ENCODE results near the gene IL22RA1.

The IL22RA1 gene

GRCh38 chr1:24168245-24168644 lies 25.3 kb upstream of the IL22RA1 start:
- no peak for DNase-seq (ENCODE audit: low read depth in 3 of 3, low spot score in 1 of 3)

DNA sequence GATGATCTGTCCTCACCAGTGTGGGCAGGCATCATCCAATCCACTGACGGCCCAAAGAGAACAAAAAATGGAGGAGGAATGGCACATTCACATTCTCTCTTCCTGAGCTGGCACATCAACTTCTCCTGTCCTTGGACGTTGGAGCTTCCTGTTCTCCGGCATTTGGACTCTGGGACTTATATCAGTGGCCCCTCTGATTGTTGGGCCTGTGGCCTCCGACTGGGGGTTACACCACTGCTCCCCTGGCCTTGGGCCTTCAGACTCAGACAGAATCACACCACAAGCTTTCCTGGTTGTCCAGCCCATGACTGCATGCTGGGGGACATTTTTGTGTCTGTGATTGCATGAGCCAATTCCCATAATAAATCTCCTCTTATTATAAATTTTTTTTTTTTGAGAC lies 24.1 kb upstream of the IL22RA1 start:
- DNase-seq (ENCODE audit: low read depth in 3 of 3, low spot score in 1 of 3): no peak

- DNase-seq (ENCODE audit: low read depth in 3 of 3, low spot score in 1 of 3): no peak
These were observed 22.6 kb upstream of the IL22RA1 start for GRCh38 chr1:24165500-24165899.

DNA sequence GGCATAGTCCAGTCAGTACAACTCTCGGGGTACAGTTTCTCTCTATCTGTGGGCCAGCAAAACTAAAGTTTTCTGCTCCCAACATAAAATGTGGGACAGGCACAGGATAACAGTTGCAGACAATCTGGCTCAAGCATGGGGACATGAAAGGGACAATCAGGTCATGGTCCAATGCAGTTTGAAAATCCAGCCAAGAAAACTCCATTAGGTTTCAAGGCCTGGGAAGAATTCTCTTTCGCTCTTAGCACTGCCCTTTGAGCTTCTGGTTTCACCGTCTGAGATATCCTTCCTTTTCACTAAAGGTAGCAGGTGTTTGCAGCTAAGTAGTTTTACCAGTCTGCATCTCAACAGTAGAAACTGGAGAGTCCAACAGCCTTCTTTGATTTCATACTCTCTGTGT lies 21.1 kb upstream of the IL22RA1 start:
- no peak for DNase-seq (ENCODE audit: low read depth in 3 of 3, low spot score in 1 of 3)

DNA sequence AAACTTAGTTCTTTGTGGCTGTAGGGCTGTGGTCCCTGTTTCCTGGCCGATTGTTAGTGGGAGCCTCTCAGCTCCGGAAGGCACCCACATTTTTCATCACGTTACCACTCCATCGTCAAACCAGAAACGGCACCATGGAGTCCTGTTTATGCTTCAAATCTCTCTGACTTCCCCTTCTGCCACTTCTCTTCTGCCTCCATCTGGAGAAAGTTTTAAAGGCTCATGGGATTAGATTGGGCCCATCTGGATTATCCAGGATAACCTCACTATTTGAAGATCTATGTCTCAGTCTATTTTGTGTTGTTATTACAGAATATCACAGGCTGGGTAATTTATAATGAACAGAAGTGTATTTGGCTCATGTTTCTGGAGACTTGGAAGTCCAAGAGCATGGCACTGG lies 19.3 kb upstream of the IL22RA1 start:
- DNase-seq (ENCODE audit: low read depth in 3 of 3, low spot score in 1 of 3): no peak

- DNase-seq (ENCODE audit: low read depth in 3 of 3, low spot score in 1 of 3): no peak
These were observed 18.3 kb upstream of the IL22RA1 start for GRCh38 chr1:24161270-24161669.

DNA sequence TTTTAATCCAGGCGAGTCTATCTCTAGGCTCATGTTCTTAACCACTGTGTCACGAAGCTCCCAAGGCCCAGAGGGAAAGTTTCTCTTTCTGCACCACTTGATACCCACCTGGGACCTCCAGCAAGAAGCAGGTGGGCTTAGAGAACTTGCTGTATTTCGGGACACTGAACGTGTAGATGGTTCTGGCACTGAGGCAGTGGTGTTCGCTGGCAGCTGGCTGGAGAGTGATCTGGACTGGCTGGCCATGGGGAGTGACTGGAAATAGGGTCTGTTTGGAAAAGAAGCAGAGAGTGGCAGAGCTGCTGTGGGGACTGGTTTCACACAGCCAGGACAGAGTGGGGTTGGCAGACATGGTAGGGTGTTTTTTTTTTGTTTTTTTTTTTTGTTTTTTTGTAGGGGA lies 16.4 kb upstream of the IL22RA1 start:
- DNase-seq (ENCODE audit: low read depth in 3 of 3, low spot score in 1 of 3): no peak

- DNase-seq (ENCODE audit: low read depth in 3 of 3, low spot score in 1 of 3): no peak
These were observed 15.1 kb upstream of the IL22RA1 start for GRCh38 chr1:24157918-24158481.

GRCh38 chr1:24156542-24157260 lies 13.8 kb upstream of the IL22RA1 start:
- DNase-seq (ENCODE audit: low read depth in 3 of 3, low spot score in 1 of 3): no peak

DNA sequence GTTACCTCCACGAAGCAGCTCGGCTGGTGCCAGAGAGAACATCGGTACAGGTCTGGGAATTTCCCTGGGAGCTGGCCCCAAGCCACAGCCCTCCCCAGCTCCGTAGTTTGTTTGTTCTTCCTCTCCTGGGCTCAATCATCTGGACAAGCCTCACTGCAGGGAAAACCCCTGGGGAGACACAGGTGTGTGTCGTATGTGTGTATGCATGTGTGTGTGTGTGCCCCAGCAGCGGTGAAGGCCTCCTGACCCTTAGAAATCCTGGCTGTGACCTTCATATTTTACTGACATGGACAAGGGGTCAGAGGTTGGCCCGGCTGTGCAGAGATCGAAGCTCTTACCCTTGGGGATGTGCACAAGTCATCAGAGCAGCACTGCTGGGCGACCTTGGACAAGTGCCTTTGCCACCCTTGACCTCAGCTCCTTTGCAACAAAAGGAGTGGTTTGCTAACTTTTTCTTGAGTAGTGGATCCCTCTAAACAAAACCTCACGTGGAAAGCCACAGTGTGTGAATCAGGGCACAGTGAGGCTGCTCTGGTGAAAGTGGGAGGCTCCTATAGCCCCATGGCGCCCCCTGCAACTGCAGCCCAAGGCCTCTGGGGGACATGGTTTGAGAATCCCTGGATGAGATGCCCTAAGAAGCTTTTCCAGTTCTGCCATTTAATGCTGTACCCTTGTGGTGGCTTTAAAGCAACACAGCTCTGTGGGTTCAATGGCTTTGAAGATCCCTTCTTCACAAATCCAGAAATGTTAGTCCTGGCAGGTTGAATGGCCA lies 12.3 kb upstream of the IL22RA1 start:
- no peak for DNase-seq (ENCODE audit: low read depth in 3 of 3, low spot score in 1 of 3)

GRCh38 chr1:24154215-24154614 lies 11.3 kb upstream of the IL22RA1 start:
- DNase-seq (ENCODE audit: low read depth in 3 of 3, low spot score in 1 of 3): no peak

DNA sequence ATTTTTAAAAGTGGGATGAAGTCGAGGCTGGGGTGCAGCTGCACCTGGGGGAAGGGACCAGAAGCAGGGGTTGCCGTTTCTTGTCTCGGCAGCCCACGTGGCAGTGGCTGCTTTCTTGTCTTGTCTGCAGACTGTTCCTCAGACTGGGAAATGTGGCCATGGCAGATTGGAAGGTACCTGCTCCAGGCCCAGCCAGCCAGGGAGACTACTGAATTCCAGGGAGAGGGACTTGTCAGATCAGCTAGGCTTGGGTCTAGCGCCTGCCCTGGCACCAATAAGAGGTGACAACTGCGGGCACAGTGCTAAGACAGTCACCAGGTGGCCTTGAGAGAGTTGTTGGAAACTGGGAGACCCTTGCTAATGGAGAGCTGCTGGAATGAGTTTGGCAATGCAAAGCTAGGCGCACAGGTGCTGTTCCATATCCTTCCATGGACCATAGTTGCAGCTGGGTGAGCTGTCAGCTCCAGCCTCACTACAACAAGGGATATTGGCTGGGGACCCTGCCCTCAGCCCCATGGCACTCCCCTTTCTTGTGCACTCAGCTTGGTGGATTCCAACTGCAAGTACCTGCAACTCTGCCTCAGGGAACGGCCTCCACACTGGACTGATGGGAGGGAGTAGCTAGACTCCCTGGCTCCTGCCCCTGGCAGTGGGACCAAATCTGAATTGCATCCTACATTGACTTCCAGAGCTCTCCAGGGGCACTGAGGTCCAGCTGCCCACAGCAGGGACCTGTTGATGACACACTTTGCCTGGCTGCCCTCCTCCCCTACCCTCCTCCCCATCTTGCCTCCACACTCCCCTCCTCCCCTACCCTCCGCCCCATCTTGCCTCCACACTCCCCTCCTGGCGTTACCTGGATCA lies 9.9 kb upstream of the IL22RA1 start:
- no peak for DNase-seq (ENCODE audit: low read depth in 3 of 3, low spot score in 1 of 3)

- DNase-seq (ENCODE audit: low read depth in 3 of 3, low spot score in 1 of 3): no peak
These were observed 8.2 kb upstream of the IL22RA1 start for GRCh38 chr1:24151175-24151533.

DNA sequence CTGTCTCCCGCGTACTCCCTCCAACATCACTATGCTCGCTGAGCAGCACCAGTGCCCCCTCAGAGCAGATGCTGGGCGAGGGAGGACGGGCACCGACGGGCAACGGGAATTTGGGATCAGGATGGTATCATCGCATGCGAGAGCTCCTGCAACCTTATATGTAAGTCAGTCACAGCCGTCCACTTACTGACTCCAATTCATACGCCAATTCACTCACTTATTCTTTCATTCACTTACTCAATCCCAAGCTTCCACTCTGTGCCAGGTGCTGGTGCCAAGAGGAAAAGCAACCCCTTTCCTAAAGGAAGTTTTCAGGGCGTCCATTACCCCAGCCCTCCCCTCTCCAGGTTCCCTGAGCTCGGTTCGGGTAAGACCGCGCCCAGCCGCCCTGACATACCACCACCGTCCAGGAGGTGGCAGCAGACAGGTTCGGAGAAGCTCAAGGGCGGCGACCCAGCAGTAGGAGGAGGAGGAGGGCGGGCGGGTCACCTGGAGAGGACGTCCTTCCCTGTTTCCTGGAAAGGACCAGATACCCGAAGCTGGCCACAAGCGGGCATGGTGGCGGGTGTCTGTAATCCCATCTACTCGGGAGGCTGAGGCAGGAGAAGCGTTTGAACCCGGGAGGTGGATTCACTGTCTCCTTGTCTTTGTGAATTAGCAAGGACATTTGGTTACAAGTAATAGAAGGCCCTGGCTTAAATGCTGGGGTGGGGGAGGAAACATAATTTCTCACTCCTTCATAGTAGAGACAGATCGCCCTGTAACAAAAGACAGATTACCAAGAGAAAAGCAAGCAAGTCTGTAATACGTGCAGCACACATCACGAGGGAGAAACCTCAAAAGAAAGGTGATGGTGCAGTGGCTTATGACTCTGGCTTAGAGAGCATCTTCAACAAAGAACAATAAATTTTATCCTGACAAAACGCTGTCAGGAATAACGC lies 7.6 kb upstream of the IL22RA1 start:
- DNase-seq (ENCODE audit: low read depth in 3 of 3, low spot score in 1 of 3): peak; percentile 63 to 91 (median 76)

GRCh38 chr1:24149866-24150233 lies 6.9 kb upstream of the IL22RA1 start:
- peak in 1 of 3 donors; percentile 26 for DNase-seq (ENCODE audit: low read depth in 3 of 3, low spot score in 1 of 3)

DNA sequence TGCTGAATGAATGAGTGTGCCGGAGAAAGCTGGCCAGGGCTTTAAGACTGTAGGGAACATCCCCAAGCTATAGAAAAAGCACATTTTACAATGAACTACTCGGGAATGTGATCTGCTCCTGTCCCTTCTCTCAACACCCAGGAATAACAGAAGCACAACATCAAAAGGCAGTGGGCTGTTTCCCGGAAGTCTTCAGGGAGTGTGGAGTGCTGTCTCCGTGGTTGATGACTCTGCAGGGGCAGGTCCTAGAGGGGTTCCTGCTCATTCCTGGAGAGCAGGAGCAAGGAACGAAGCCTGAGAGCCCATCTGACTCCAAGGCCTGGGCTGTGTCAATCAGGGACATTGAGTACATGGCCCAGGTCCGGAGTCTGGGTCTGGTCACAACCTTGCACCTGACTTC lies 4.9 kb upstream of the IL22RA1 start:
- no peak for DNase-seq (ENCODE audit: low read depth in 3 of 3, low spot score in 1 of 3)

- DNase-seq (ENCODE audit: low read depth in 3 of 3, low spot score in 1 of 3): no peak
These were observed 4.3 kb upstream of the IL22RA1 start for GRCh38 chr1:24147194-24147593.

DNA sequence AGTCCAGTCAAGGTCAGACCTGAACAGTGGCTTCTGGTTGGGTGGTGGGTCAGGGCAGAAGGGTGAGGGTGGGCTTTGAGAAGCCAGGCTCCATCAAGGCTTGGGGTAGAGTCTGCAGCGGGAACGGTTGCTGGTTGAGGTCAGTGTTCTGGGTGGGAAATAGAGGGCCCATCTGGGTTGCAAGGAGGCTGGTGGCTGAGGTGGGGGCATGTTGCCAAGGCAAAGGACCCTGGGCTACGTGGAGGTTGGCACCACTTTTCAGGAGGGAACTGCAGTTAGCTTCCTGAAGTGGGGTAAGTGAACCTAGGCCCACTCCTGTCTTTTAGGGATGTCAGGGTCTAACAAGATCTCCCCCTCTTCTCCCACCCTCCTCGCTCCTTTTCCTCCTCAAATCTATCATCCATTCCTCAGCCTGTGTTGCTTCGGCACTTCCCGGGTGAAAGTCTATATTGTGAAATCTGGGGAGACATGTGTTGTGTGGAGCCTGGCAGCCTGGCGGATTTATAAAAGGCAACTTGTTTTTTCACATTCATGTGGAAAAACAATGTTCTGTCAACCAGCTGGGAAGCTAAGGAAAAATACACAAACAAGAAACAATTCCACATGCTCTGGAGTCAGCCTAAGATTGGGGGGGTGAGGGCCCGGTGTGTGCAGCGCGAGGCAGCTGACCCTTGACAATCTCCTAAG lies 1.5 kb downstream of the IL22RA1 start:
- DNase-seq (ENCODE audit: low read depth in 3 of 3, low spot score in 1 of 3): no peak

GRCh38 chr1:24140741-24141181 lies 2.2 kb downstream of the IL22RA1 start:
- DNase-seq (ENCODE audit: low read depth in 3 of 3, low spot score in 1 of 3): no peak
